ENCODE results near the gene TCF25. TPM values are rescaled to one million over a fixed set of nuclear protein-coding genes. Genes with fewer than 3 reads are reported as not detected.
"Not testable (repeated sequence)": the region's sequence is repeated elsewhere in the genome, so short reads cannot be mapped to it uniquely, and the experiment has no call there.

TCF25 gene
- polyA plus RNA-seq, 4 donors = 123 to 176 (median 148) TPM

- DNase-seq (ENCODE audit: low read depth in 4 of 4, low spot score in 2 of 4) = no peak
Observed at GRCh38 chr16:89900885-89901284, 27.5 kb downstream of the TCF25 start.

GRCh38 chr16:89902980-89903379 lies 29.6 kb downstream of the TCF25 start:
- no peak for DNase-seq (ENCODE audit: low read depth in 4 of 4, low spot score in 2 of 4)

- no peak for DNase-seq (ENCODE audit: low read depth in 4 of 4, low spot score in 2 of 4)
Observed at GRCh38 chr16:89903908-89904515, 30.6 kb downstream of the TCF25 start.

- DNase-seq (ENCODE audit: low read depth in 4 of 4, low spot score in 2 of 4) = no peak
Observed at GRCh38 chr16:89904606-89905510, 31.5 kb downstream of the TCF25 start.

- DNase-seq (ENCODE audit: low read depth in 4 of 4, low spot score in 2 of 4) = no peak
Observed at GRCh38 chr16:89905511-89906139, 32.2 kb downstream of the TCF25 start.

- DNase-seq (ENCODE audit: low read depth in 4 of 4, low spot score in 2 of 4) = no peak
Observed at GRCh38 chr16:89906140-89907025, 33.0 kb downstream of the TCF25 start.

GRCh38 chr16:89907055-89907814 lies 33.8 kb downstream of the TCF25 start:
- no peak for DNase-seq (ENCODE audit: low read depth in 4 of 4, low spot score in 2 of 4)

GRCh38 chr16:89908236-89908635 lies 34.8 kb downstream of the TCF25 start:
- DNase-seq (ENCODE audit: low read depth in 4 of 4, low spot score in 2 of 4) = no peak

- no peak for DNase-seq (ENCODE audit: low read depth in 4 of 4, low spot score in 2 of 4)
Observed at GRCh38 chr16:89909777-89910716, 36.7 kb downstream of the TCF25 start.

GRCh38 chr16:89910717-89911354 lies 37.4 kb downstream of the TCF25 start:
- DNase-seq (ENCODE audit: low read depth in 4 of 4, low spot score in 2 of 4) = no peak

- DNase-seq (ENCODE audit: low read depth in 4 of 4, low spot score in 2 of 4) = no peak
Observed at GRCh38 chr16:89911375-89911774, 38.0 kb downstream of the TCF25 start.

GRCh38 chr16:89912143-89912542 lies 38.8 kb downstream of the TCF25 start:
- no peak for DNase-seq (ENCODE audit: low read depth in 4 of 4, low spot score in 2 of 4)

GRCh38 chr16:89912627-89913026 lies 39.2 kb downstream of the TCF25 start:
- no peak for DNase-seq (ENCODE audit: low read depth in 4 of 4, low spot score in 2 of 4)

- no peak for DNase-seq (ENCODE audit: low read depth in 4 of 4, low spot score in 2 of 4)
Observed at GRCh38 chr16:89913408-89914387, 40.3 kb downstream of the TCF25 start.

- DNase-seq (ENCODE audit: low read depth in 4 of 4, low spot score in 2 of 4) = not testable (repeated sequence)
Observed at GRCh38 chr16:89914642-89915285, 41.4 kb downstream of the TCF25 start.
